GM23338 (cell line): Measurements from ENCODE around the gene SETMAR.
"Not testable (repeated sequence)": the region's sequence is repeated elsewhere in the genome, so short reads cannot be mapped to it uniquely, and the experiment has no call there.

Experiments
- CREB1 ChIP-seq: fragments of 250-450 bp; sonication (Bioruptor Pico); IDR thresholded peaks from 2 replicates; pipeline ENCODE4 v1.5.0; 2020; ENCODE audit warnings: low read depth, mild to moderate bottlenecking, moderate library complexity
- CTCF ChIP-seq, 2 experiments: fragments of 200-600 bp in 1 of 2; sonication (generic) in 1 of 2; conservative IDR thresholded peaks; 2 replicates each; pipeline versions ENCODE4 v1.5.1 to v1.6.1; 2016 to 2017; ENCODE audit warnings: antibody characterized with exemption in 2 of 2, low read depth in 2 of 2, mild to moderate bottlenecking in 2 of 2, moderate library complexity in 1 of 2
- ETS1 ChIP-seq: IDR thresholded peaks from 2 replicates; pipeline ENCODE4 v1.6.1; 2016; ENCODE audit warnings: antibody characterized with exemption
- EZH2 ChIP-seq: fragments of 200-600 bp; sonication (generic); IDR thresholded peaks from one replicate; pipeline ENCODE4 v1.8.0; 2017; ENCODE audit warnings: antibody characterized with exemption, mild to moderate bottlenecking, low read depth; ENCODE audit not compliant: unreplicated experiment
- EZH2phosphoT487 ChIP-seq: fragments of 200-600 bp; sonication (generic); IDR thresholded peaks from one replicate; pipeline ENCODE4 v1.8.1; 2018; ENCODE audit warnings: antibody characterized with exemption; ENCODE audit not compliant: unreplicated experiment
- JUNB ChIP-seq: IDR thresholded peaks from one replicate; pipeline ENCODE4 v1.6.1; 2016; ENCODE audit warnings: antibody characterized with exemption; ENCODE audit not compliant: unreplicated experiment
- NANOG ChIP-seq: IDR thresholded peaks from 2 replicates; pipeline ENCODE4 v1.6.1; 2016; ENCODE audit warnings: antibody characterized with exemption, borderline replicate concordance
- POLR2AphosphoS5 ChIP-seq: IDR thresholded peaks from 2 replicates; pipeline ENCODE4 v1.6.1; 2016; ENCODE audit warnings: antibody characterized with exemption, low read depth
- REST ChIP-seq: IDR thresholded peaks from one replicate; pipeline ENCODE4 v1.6.1; 2018; ENCODE audit warnings: antibody characterized with exemption; ENCODE audit not compliant: unreplicated experiment
- STAT1 ChIP-seq: IDR thresholded peaks from one replicate; pipeline ENCODE4 v1.6.1; 2016; ENCODE audit warnings: antibody characterized with exemption; ENCODE audit not compliant: unreplicated experiment
- ZNF114 ChIP-seq: fragments of 250-450 bp; sonication (Bioruptor Pico); IDR thresholded peaks from 2 replicates; pipeline ENCODE4 v1.5.0; 2020; ENCODE audit warnings: mild to moderate bottlenecking, moderate library complexity
- ZNF331 ChIP-seq: fragments of 250-450 bp; sonication (Bioruptor Pico); IDR thresholded peaks from 2 replicates; pipeline ENCODE4 v1.5.0; 2020; ENCODE audit warnings: low read depth, mild to moderate bottlenecking, moderate library complexity
- ZNF462 ChIP-seq: fragments of 250-450 bp; sonication (Bioruptor Pico); IDR thresholded peaks from 2 replicates; pipeline ENCODE4 v1.5.0; 2020; ENCODE audit warnings: mild to moderate bottlenecking, moderate library complexity

GRCh38 chr3:4329806-4330205, 26.6 kb downstream of the SETMAR start:
- TF ChIP-seq CTCF (conservative IDR thresholded peaks at IDR 0.05; ENCODE audit: low read depth in 2 of 2); NANOG; EZH2; EZH2phosphoT487; POLR2AphosphoS5; JUNB; REST; CREB1 (CRISPR knock-in tag); ZNF462; ETS1; ZNF331 (CRISPR knock-in tag); ZNF114 (CRISPR knock-in tag); STAT1: not testable (repeated sequence)
